Measurements from ENCODE around the gene FNDC10.

The FNDC10 gene

DNA sequence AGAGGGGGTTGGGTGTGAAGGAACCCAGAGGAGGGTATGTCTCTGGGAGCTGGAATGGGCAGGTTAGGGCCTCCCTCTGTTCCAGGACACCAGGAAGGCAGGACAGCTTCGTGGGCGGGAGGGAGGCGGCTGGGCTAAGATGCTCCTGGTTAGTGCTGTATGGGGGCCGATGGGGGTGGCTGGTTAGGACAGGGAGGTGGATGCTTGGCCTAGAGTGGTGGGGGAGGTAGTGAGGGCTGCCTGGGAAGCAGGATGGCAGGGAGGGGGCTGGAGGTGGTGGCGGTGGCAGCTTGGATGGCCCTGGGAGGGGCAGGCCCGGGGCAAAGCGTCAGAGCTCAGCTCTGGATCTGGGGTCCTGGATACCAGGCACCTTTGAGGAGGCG, 25.9 kb upstream of the FNDC10 start:
- no peak overlapping the region for H3K9ac ChIP-seq (ENCODE audit: low read depth, low read length)
- no peak overlapping the region for H3K4me3 ChIP-seq (ENCODE audit: low read length)
- no peaks in the 10 kb centered on the region for H3K9me3 ChIP-seq (ENCODE audit: insufficient read depth, low read depth, low read length)
- no peak overlapping the region for H3K27ac ChIP-seq (ENCODE audit: low read length)
- H3K36me3 ChIP-seq (ENCODE audit: insufficient read depth, low read depth, low read length): no peaks in the 10 kb centered on the region
- H3K27me3 ChIP-seq (ENCODE audit: insufficient read depth, low read length): peaks cover 7% of the 10 kb centered on the region; the same call in 1 of the 2 replicates
- no peaks in the 10 kb centered on the region for H3K4me1 ChIP-seq (ENCODE audit: insufficient read depth, low read length)

DNA sequence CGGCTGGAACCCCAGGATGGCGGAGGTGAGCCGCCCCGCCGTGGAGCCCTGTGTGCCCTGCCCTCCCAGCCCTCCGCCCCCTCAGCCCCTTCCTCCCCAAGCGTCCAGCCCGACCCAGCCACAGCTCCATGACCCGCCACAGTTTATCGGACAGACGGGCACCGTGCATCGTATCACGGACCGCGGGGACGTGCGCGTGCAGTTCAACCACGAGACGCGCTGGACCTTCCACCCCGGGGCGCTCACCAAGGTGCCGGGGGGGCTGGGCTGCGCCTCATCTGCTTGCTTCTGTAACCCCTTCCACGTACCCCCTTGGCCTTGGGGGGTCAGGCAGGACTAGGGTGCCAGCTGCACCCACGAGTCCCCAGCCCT, 25.5 kb upstream of the FNDC10 start:
- no peak overlapping the region for H3K27ac ChIP-seq (ENCODE audit: low read length)
- H3K4me1 ChIP-seq (ENCODE audit: insufficient read depth, low read length): no peaks in the 10 kb centered on the region
- H3K36me3 ChIP-seq (ENCODE audit: insufficient read depth, low read depth, low read length): no peaks in the 10 kb centered on the region
- no peak overlapping the region for H3K4me3 ChIP-seq (ENCODE audit: low read length)
- peaks cover 3% of the 10 kb centered on the region; the same call in 1 of the 2 replicates for H3K27me3 ChIP-seq (ENCODE audit: insufficient read depth, low read length)
- H3K9ac ChIP-seq (ENCODE audit: low read depth, low read length): no peak overlapping the region
- no peaks in the 10 kb centered on the region for H3K9me3 ChIP-seq (ENCODE audit: insufficient read depth, low read depth, low read length)

DNA sequence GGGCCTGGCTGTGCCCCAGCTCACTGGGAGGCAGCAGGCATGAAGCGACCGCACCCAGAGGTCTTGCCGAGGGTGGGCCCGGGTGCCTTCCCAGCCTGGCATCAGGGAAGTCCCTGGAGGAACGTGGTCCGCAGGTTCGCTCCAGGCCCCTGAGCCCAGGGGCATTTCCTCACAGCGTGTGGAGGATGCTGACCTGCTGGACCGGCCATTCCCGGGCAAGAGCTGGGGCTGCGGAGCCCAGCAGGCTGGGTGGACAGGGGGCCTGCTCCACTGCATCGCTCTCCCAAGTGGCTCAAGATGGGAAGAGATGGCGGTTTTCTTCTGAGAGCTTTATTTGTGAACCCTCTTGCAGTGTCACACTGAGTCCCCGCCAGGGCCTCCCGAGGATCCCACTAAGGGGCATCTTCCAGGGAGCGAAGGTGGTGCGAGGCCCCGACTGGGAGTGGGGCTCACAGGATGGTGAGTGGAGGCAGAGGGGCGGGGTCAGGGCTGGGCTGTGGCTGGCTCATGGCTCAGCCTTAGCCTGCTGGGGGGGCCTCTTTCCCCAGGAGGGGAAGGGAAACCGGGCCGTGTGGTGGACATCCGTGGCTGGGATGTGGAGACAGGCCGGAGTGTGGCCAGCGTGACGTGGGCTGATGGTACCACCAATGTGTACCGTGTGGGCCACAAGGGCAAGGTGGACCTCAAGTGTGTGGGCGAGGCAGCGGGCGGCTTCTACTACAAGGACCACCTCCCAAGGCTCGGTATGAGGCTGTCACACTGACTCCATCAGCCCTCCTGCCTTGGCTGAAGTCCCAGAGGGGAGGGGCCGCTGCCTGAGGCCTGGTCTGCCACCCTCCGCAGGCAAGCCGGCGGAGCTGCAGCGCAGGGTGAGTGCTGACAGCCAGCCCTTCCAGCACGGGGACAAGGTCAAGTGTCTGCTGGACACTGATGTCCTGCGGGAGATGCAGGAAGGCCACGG, 24.8 kb upstream of the FNDC10 start:
- Histone ChIP-seq H3K36me3 (ENCODE audit: insufficient read depth, low read depth, low read length) (no peaks in the 10 kb centered on the region), H3K27me3 (ENCODE audit: insufficient read depth, low read length) (no peaks in the 10 kb centered on the region), H3K9ac (ENCODE audit: low read depth, low read length) (no peak overlapping the region), H3K4me1 (ENCODE audit: insufficient read depth, low read length) (no peaks in the 10 kb centered on the region), H3K4me3 (ENCODE audit: low read length) (no peak overlapping the region), H3K9me3 (ENCODE audit: insufficient read depth, low read depth, low read length) (no peaks in the 10 kb centered on the region), H3K27ac (ENCODE audit: low read length) (no peak overlapping the region)

DNA sequence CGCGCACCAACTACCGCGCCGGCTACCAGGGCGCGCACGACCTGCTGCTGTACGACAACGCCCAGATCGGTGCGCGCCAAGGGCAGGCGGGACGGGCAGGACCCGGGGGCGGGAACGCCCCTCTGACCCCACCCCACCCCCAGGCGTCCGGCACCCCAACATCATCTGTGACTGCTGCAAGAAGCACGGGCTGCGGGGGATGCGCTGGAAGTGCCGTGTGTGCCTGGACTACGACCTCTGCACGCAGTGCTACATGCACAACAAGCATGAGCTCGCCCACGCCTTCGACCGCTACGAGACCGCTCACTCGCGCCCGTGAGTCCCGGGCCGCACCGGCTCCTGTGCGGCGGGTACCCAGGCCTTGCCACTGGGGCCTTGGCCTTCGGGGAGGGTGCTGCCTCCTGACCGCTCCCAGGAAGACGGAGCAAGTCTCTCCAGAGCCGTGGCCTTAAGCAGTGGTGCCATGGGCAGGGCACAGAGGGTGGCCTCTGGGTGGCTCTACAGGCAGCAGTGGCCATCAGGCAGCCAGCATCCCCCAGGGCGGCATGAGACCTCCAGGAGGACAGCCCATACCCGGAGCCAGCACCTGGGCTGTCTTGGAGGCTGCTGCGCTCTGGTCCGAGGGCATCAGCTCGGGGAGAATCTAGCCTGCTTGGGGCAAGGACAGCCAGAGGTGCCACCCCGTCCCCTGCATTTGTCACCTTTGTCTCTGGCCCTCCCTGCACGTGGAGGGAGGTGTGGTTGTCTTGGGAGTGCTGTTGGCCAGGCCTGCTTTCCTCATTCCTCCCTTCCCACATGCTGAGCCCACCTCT, 23.9 kb upstream of the FNDC10 start:
- Histone ChIP-seq H3K4me1 (ENCODE audit: insufficient read depth, low read length) (no peaks in the 10 kb centered on the region), H3K9ac (ENCODE audit: low read depth, low read length) (no peak overlapping the region), H3K27me3 (ENCODE audit: insufficient read depth, low read length) (no peaks in the 10 kb centered on the region), H3K4me3 (ENCODE audit: low read length) (no peak overlapping the region), H3K9me3 (ENCODE audit: insufficient read depth, low read depth, low read length) (no peaks in the 10 kb centered on the region), H3K36me3 (ENCODE audit: insufficient read depth, low read depth, low read length) (no peaks in the 10 kb centered on the region), H3K27ac (ENCODE audit: low read length) (no peak overlapping the region)

DNA sequence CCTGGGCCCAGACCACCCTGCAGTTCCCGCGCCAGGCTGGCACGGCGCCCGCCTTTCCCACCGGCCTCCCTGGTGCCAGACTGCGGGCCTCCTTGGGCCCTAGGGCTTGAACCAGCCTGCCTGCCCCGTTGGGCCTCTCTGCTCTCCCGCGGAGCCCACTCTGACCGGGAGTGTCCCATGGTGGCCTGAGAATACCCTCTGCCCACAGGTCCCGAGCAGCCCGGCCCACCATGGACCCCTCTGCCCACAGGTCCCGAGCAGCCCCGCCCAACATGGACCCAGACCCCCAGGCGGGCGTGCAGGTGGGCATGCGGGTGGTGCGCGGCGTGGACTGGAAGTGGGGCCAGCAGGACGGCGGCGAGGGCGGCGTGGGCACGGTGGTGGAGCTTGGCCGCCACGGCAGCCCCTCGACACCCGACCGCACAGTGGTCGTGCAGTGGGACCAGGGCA, 23.3 kb upstream of the FNDC10 start:
- Histone ChIP-seq H3K9me3 (ENCODE audit: insufficient read depth, low read depth, low read length) (no peaks in the 10 kb centered on the region), H3K9ac (ENCODE audit: low read depth, low read length) (no peak overlapping the region), H3K27me3 (ENCODE audit: insufficient read depth, low read length) (no peaks in the 10 kb centered on the region), H3K4me1 (ENCODE audit: insufficient read depth, low read length) (no peaks in the 10 kb centered on the region), H3K27ac (ENCODE audit: low read length) (no peak overlapping the region), H3K36me3 (ENCODE audit: insufficient read depth, low read depth, low read length) (no peaks in the 10 kb centered on the region), H3K4me3 (ENCODE audit: low read length) (no peak overlapping the region)

DNA sequence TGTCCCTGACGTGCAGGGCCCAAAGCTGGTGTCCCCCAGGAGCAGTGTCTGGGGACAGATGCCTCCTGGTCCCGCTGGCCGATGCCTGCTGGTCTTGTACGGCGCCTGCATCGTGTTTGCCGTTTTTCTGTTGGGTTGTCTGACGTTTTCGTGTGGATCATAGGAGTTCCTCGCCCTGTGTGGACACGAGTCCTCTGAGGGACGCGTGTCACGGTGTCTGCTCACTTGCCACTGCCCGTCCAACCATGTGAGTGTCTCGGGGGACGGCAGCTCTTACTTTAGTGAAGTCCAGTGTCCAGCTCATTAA, 22.8 kb upstream of the FNDC10 start:
- Histone ChIP-seq H3K4me3 (ENCODE audit: low read length) (no peak overlapping the region), H3K27me3 (ENCODE audit: insufficient read depth, low read length) (no peaks in the 10 kb centered on the region), H3K9ac (ENCODE audit: low read depth, low read length) (no peak overlapping the region), H3K9me3 (ENCODE audit: insufficient read depth, low read depth, low read length) (no peaks in the 10 kb centered on the region), H3K27ac (ENCODE audit: low read length) (no peak overlapping the region), H3K4me1 (ENCODE audit: insufficient read depth, low read length) (no peaks in the 10 kb centered on the region), H3K36me3 (ENCODE audit: insufficient read depth, low read depth, low read length) (peaks cover under 1% of the 10 kb centered on the region; the same call in 1 of the 2 replicates)

DNA sequence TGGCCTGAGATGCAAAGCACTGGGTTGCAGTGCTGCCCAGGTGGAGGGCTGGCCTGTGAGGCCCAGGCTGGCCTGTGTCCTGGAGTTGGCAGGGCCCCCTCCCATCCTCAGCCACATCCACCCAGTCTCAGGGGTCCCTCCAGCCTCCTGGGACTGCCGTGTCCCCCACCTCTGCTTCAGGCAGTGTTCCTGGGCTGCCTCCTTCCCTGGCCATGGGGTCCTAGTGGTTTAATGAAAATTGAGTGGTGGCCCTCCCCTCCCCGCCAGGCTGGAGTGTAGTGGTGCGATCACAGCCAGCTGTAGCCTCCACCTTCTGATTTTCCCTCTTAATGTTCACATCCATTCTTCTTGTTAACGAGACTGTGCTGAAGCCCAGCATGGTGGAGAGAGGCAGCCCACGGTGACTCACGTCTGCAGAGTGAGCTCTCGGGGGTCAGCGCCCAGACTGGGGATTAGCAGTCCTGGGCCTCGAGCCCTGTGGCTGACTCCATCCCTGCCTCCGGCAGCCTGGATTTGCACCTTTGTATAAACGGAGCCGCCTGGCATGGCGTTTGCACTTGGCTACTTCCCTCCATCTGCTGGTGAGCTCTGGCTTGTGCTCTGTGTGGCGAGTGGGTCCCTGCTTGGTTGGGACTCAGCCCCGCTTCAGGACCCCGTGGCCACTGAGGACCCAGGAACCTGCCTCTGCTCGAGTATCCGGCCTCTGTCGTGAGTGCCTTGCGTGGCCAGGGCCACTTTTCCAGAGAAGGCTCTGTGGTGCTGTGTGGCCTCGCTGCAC, 22.3 kb upstream of the FNDC10 start:
- no peak overlapping the region for H3K9ac ChIP-seq (ENCODE audit: low read depth, low read length)
- H3K4me3 ChIP-seq (ENCODE audit: low read length): no peak overlapping the region

DNA sequence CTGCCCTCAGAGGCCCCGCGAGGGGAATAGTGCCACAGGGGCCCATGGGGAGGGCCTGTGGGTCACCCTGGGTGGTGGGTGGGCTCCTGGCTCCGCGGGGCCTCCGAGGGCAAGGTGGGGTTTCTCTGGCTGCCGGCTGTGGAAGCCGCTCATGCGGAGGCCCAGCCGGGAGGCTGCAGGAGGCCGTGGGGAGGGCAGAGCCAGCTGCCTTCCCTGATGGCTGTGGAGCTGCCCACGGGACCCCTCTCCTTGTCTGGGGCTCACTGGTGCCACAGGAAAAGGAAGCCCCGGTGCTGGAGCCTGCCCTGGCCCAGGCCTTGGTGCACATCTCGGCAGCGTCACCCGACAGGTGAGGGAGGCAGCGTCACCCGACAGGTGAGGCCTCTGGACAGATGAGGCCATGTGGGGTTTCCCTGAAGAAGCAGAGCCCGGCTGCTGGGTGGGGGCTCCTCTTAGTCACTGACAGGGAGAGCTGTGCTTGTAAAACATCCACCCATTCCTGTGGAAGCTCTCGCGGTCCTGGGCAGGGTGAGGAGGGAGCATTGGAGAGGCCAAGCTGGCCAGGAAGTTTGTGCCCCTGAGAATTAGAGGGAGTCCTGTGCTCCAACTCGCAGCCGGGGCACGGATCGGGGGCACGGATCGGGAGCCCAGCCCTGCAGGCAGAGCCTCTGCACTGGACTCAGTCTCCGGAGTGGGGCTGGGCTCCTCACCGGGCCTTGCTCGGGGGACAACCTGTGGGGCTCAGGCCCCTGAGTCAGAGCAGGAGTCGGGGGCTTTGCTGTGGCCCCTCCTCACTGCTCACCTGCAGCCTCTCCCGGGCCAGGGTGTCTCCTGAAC, 21.5 kb upstream of the FNDC10 start:
- Histone ChIP-seq H3K4me3 (ENCODE audit: low read length) (no peak overlapping the region), H3K27me3 (ENCODE audit: insufficient read depth, low read length) (no peaks in the 10 kb centered on the region), H3K4me1 (ENCODE audit: insufficient read depth, low read length) (no peaks in the 10 kb centered on the region), H3K9ac (ENCODE audit: low read depth, low read length) (no peak overlapping the region), H3K9me3 (ENCODE audit: insufficient read depth, low read depth, low read length) (no peaks in the 10 kb centered on the region), H3K27ac (ENCODE audit: low read length) (no peak overlapping the region), H3K36me3 (ENCODE audit: insufficient read depth, low read depth, low read length) (peaks cover 7% of the 10 kb centered on the region; the same call in 1 of the 2 replicates)

More for the DNA sequence above, 22.3 kb upstream of the FNDC10 start:
- no peaks in the 10 kb centered on the region for H3K9me3 ChIP-seq (ENCODE audit: insufficient read depth, low read depth, low read length)
- H3K4me1 ChIP-seq (ENCODE audit: insufficient read depth, low read length): no peaks in the 10 kb centered on the region
- H3K27ac ChIP-seq (ENCODE audit: low read length): no peak overlapping the region
- no peaks in the 10 kb centered on the region for H3K27me3 ChIP-seq (ENCODE audit: insufficient read depth, low read length)
- peaks cover 6% of the 10 kb centered on the region; the same call in 1 of the 2 replicates for H3K36me3 ChIP-seq (ENCODE audit: insufficient read depth, low read depth, low read length)

DNA sequence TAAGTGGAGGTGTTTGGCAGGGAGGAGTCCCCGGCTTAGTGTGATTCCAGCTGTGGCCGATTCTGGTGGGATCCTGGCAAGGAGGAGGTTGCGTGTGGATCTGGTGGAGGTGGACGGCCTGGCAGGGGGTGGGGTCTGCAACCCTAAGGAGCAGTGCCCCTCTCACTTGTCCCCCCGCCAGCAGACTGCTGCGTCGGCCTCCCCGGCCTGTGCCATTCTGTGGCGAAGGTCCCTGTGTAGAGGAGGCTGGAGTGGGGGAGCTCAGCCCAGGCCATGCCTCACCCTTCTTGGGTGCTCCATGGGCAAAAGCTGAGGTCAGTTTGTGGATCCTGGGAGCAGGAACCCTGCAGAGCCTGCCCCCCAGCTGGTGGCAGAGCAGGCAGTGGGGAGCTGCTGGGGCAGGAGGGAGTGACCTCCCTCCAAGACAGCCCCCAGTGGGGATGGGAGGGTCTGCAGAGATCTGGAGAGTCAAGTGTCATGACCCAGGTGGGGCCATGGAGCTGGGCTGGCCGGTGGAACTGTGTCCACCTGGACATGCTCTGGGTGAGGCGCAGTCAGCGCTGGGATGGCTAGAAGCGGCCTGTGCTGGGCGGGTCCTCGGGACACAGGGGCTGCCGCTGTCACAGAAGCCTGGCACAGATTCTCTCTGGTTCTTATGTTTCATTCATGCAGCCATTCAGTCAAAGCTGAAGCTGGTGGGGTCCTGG, 20.7 kb upstream of the FNDC10 start:
- Histone ChIP-seq H3K4me3 (ENCODE audit: low read length) (no peak overlapping the region), H3K4me1 (ENCODE audit: insufficient read depth, low read length) (no peaks in the 10 kb centered on the region), H3K27ac (ENCODE audit: low read length) (no peak overlapping the region), H3K9ac (ENCODE audit: low read depth, low read length) (no peak overlapping the region), H3K27me3 (ENCODE audit: insufficient read depth, low read length) (no peaks in the 10 kb centered on the region), H3K36me3 (ENCODE audit: insufficient read depth, low read depth, low read length) (peaks cover 7% of the 10 kb centered on the region; the same call in 1 of the 2 replicates), H3K9me3 (ENCODE audit: insufficient read depth, low read depth, low read length) (no peaks in the 10 kb centered on the region)

DNA sequence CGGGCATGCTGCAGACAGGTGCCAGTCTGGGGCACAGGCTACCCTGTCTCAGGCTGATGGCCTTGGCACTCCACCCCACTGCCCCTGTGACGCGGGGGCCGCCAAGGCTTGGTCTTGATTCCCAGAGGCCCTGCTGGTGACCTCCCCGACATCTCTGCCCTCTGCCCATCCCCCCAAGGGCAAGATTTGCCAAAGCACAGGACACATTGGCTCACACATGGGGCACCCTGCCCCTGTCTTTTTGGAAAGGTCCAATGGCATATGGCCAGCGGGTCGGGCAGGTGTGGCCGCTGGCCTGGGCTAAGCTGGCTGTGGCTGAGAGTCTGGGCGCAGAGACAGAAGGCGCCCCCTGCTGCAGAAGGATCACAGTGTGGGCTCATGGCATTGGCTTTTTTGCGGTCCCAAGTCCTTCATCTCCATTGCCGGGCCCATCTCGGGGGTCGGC, 20.0 kb upstream of the FNDC10 start:
- Histone ChIP-seq H3K9me3 (ENCODE audit: insufficient read depth, low read depth, low read length) (no peaks in the 10 kb centered on the region), H3K4me3 (ENCODE audit: low read length) (no peak overlapping the region), H3K9ac (ENCODE audit: low read depth, low read length) (no peak overlapping the region), H3K27me3 (ENCODE audit: insufficient read depth, low read length) (no peaks in the 10 kb centered on the region), H3K36me3 (ENCODE audit: insufficient read depth, low read depth, low read length) (peaks cover 7% of the 10 kb centered on the region; the same call in 1 of the 2 replicates), H3K4me1 (ENCODE audit: insufficient read depth, low read length) (no peaks in the 10 kb centered on the region), H3K27ac (ENCODE audit: low read length) (no peak overlapping the region)
